H1 (cell line): ENCODE results near the gene CDPF1. TPM values are rescaled to one million over a fixed set of nuclear protein-coding genes. Genes with fewer than 3 reads are reported as not detected.

Experiments
- CTCF ChIA-PET: fragments of 300-600 bp; sonication (Branson Sonifier 250); formaldehyde crosslinking; loops from one replicate; lab custom pipeline; 2021; ENCODE audit not compliant: partially characterized antibody; lab: Charles Lee
- POLR2A ChIA-PET: fragments of 300-600 bp; sonication (Branson Sonifier 250); formaldehyde crosslinking; loops from one replicate; lab custom pipeline; 2021; ENCODE audit warnings: inconsistent platforms; ENCODE audit not compliant: partially characterized antibody; lab: Charles Lee
- DNase-seq, 2 experiments: peaks; one replicate each; pipeline versions ENCODE4 v3.0.0 to v3.0.0-alpha.2; 2010 to 2022; ENCODE audit warnings: low spot score in 2 of 2, low read depth in 1 of 2, mixed read lengths in 1 of 2
- FAIRE-seq: peaks from 2 replicates; lab custom pipeline; 2011; peaks lifted over from hg19 to GRCh38; lab: Jason Lieb, UNC
- H2AFZ ChIP-seq: 2 replicates; pipeline ENCODE4 v1.8.1; 2012; ENCODE audit warnings: low read length, inconsistent platforms
- H2AK5ac ChIP-seq: 2 replicates; pipeline ENCODE4 v1.6.1; 2013; ENCODE audit warnings: low read depth, low read length
- H2BK120ac ChIP-seq: replicated peaks from 2 replicates; pipeline ENCODE3; 2013; ENCODE audit warnings: low read depth, low read length, inconsistent platforms
- H2BK12ac ChIP-seq: 2 replicates; pipeline ENCODE4 v1.6.1; 2013; ENCODE audit warnings: low read depth, low read length
- H2BK15ac ChIP-seq: 2 replicates; pipeline ENCODE4 v1.6.1; 2013; ENCODE audit warnings: low read length
- H2BK20ac ChIP-seq: 2 replicates; pipeline ENCODE4 v1.6.1; 2013; ENCODE audit warnings: low read length
- H2BK5ac ChIP-seq: 2 replicates; pipeline ENCODE4 v1.6.1; 2013; ENCODE audit warnings: low read depth, low read length
- H3K14ac ChIP-seq: 2 replicates; pipeline ENCODE4 v1.6.1; 2013; ENCODE audit warnings: inconsistent platforms; ENCODE audit not compliant: insufficient read length
- H3K18ac ChIP-seq: 2 replicates; pipeline ENCODE4 v1.6.1; 2013; ENCODE audit warnings: low read length; ENCODE audit errors: extremely low read depth
- H3K23ac ChIP-seq: 2 replicates; pipeline ENCODE4 v1.6.1; 2013; ENCODE audit warnings: inconsistent platforms; ENCODE audit not compliant: insufficient read length
- H3K23me2 ChIP-seq: 2 replicates; pipeline ENCODE4 v1.6.1; 2013; ENCODE audit warnings: low read depth, low read length
- H3K27ac ChIP-seq: 2 replicates; pipeline ENCODE4 v1.6.1; 2011; ENCODE audit warnings: low read depth, low read length, inconsistent platforms
- H3K27me3 ChIP-seq, 4 experiments: replicated peaks in 1 of 4; 1 replicate in 1 of 4; 2 replicates in 3 of 4; pipeline versions ENCODE4 v1.6.1 to v1.8.1; 2011 to 2013; ENCODE audit warnings: low read length in 3 of 4, mild to moderate bottlenecking in 3 of 4, inconsistent platforms in 2 of 4, mixed read lengths in 2 of 4, moderate library complexity in 1 of 4; ENCODE audit not compliant: control insufficient read depth in 3 of 4, insufficient read depth in 3 of 4; ENCODE audit errors: extremely low read depth in 1 of 4
- H3K36me3 ChIP-seq, 4 experiments: 2 replicates each; pipeline versions ENCODE4 v1.6.1 to v1.8.1; 2011 to 2013; ENCODE audit warnings: mild to moderate bottlenecking in 4 of 4, low read length in 3 of 4, moderate library complexity in 2 of 4, control low read depth in 1 of 4, inconsistent platforms in 1 of 4; ENCODE audit not compliant: insufficient read depth in 4 of 4, control insufficient read depth in 2 of 4
- H3K4ac ChIP-seq: replicated peaks from 2 replicates; pipeline ENCODE3; 2013; ENCODE audit warnings: low read length, low read depth, mixed read lengths, inconsistent platforms; ENCODE audit not compliant: insufficient read length
- H3K4me1 ChIP-seq, 4 experiments: replicated peaks in 1 of 4; 1 replicate in 1 of 4; 2 replicates in 3 of 4; pipeline versions ENCODE4 v1.6.1 to v1.8.1; 2011 to 2013; ENCODE audit warnings: low read length in 3 of 4, inconsistent platforms in 2 of 4, mixed read lengths in 1 of 4; ENCODE audit not compliant: insufficient read depth in 4 of 4, control insufficient read depth in 3 of 4
- H3K4me2 ChIP-seq, 2 experiments: 2 replicates each; pipeline versions ENCODE4 v1.6.1 to v1.8.1; 2011 to 2013; ENCODE audit warnings: low read depth in 2 of 2, low read length in 2 of 2, control low read depth in 1 of 2, inconsistent platforms in 1 of 2, mild to moderate bottlenecking in 1 of 2; ENCODE audit not compliant: insufficient read depth in 1 of 2
- H3K4me3 ChIP-seq, 4 experiments: fragments of 200-600, 300-600 bp in 1 of 4; sonication (generic), shearing (Covaris generic), sonication (Bioruptor Twin) in 1 of 4; 2 replicates each; pipeline versions ENCODE4 v1.5.1 to v1.8.1; 2011 to 2016; ENCODE audit warnings: low read length in 4 of 4, low read depth in 3 of 4, control low read depth in 2 of 4, inconsistent platforms in 2 of 4, mild to moderate bottlenecking in 2 of 4, mixed read lengths in 1 of 4, moderate library complexity in 1 of 4; ENCODE audit not compliant: insufficient read depth in 2 of 4; ENCODE audit errors: extremely low read depth in 1 of 4
- H3K56ac ChIP-seq: replicated peaks from 2 replicates; pipeline ENCODE3; 2013; ENCODE audit warnings: low read depth, mild to moderate bottlenecking, mixed read lengths, low read length, inconsistent platforms; ENCODE audit not compliant: insufficient read length
- H3K79me1 ChIP-seq: 2 replicates; pipeline ENCODE4 v1.6.1; 2013; ENCODE audit warnings: low read depth, low read length, control low read depth
- H3K79me2 ChIP-seq, 2 experiments: 2 replicates each; pipeline versions ENCODE4 v1.6.1 to v1.8.1; 2012 to 2013; ENCODE audit warnings: low read length in 2 of 2, mild to moderate bottlenecking in 2 of 2, inconsistent platforms in 1 of 2; ENCODE audit not compliant: insufficient read depth in 2 of 2, control insufficient read depth in 1 of 2
- H3K9ac ChIP-seq, 4 experiments: replicated peaks in 1 of 4; 1 replicate in 1 of 4; 2 replicates in 3 of 4; pipeline versions ENCODE4 v1.6.1 to v1.8.1; 2011 to 2013; ENCODE audit warnings: low read depth in 3 of 4, low read length in 3 of 4, control low read depth in 2 of 4, mild to moderate bottlenecking in 2 of 4, moderate library complexity in 2 of 4, inconsistent platforms in 1 of 4; ENCODE audit errors: extremely low read depth in 1 of 4
- H3K9me3 ChIP-seq, 2 experiments: 2 replicates each; pipeline versions ENCODE4 v1.6.1 to v1.8.1; 2012 to 2013; ENCODE audit warnings: mild to moderate bottlenecking in 2 of 2, moderate library complexity in 2 of 2, control low read depth in 1 of 2, inconsistent platforms in 1 of 2, low read depth in 1 of 2, low read length in 1 of 2, mixed read lengths in 1 of 2; ENCODE audit not compliant: insufficient read depth in 2 of 2
- H4K20me1 ChIP-seq, 2 experiments: replicated peaks in 1 of 2; 2 replicates each; pipeline versions ENCODE3 to v1.8.1; 2011 to 2013; ENCODE audit warnings: inconsistent platforms in 2 of 2, low read length in 2 of 2, mild to moderate bottlenecking in 1 of 2; ENCODE audit not compliant: insufficient read depth in 2 of 2, control insufficient read depth in 1 of 2
- H4K5ac ChIP-seq: 2 replicates; pipeline ENCODE4 v1.6.1; 2013; ENCODE audit warnings: low read length, low read depth, mixed read lengths, inconsistent platforms; ENCODE audit not compliant: insufficient read length
- H4K8ac ChIP-seq: 2 replicates; pipeline ENCODE4 v1.8.0; 2013; ENCODE audit warnings: mild to moderate bottlenecking, moderate library complexity, low read length, inconsistent platforms; ENCODE audit not compliant: insufficient read depth; ENCODE audit errors: extremely low read depth
- H4K91ac ChIP-seq: replicated peaks from 2 replicates; pipeline ENCODE3; 2013; ENCODE audit warnings: low read length, mixed read lengths, inconsistent platforms; ENCODE audit not compliant: insufficient read length
- HDAC2 ChIP-seq, 2 experiments: fragments of 300-600 bp in 1 of 2; sonication (generic) in 1 of 2; IDR thresholded peaks; 2 replicates each; pipeline ENCODE4 v1.6.1; 2011 to 2012; ENCODE audit warnings: low read depth in 2 of 2, low read length in 2 of 2, mild to moderate bottlenecking in 2 of 2, moderate library complexity in 2 of 2, borderline replicate concordance in 1 of 2, inconsistent platforms in 1 of 2
- HDAC6 ChIP-seq: IDR thresholded peaks from one replicate; pipeline ENCODE4 v1.7.1; 2012; ENCODE audit warnings: low read depth, mild to moderate bottlenecking, inconsistent platforms, low read length, moderate library complexity
- POU5F1 ChIP-seq: IDR thresholded peaks from 2 replicates; pipeline ENCODE4 v1.6.1; 2011; ENCODE audit warnings: low read depth, mild to moderate bottlenecking, low read length, moderate library complexity
- RAD21 ChIP-seq, 2 experiments: IDR thresholded peaks in 1 of 2; conservative IDR thresholded peaks in 1 of 2; 2 replicates each; pipeline ENCODE4 v1.6.1; 2011; ENCODE audit warnings: low read depth in 2 of 2, low read length in 2 of 2, improper control_type of control experiment in 1 of 2, inconsistent platforms in 1 of 2, mild to moderate bottlenecking in 1 of 2, moderate library complexity in 1 of 2
- TBP ChIP-seq: IDR thresholded peaks from 2 replicates; pipeline ENCODE4 v1.6.1; 2011; ENCODE audit warnings: low read depth, low read length, improper control_type of control experiment
- YY1 ChIP-seq: IDR thresholded peaks from 2 replicates; pipeline ENCODE4 v1.6.1; 2011; ENCODE audit warnings: low read depth, mild to moderate bottlenecking, low read length
- WGBS, 2 experiments: shearing (Covaris generic) in 1 of 2; methylation state at CpG; one replicate each; pipeline versions ENCODE4 v1.1.6 to v1.1.7; 2013 to 2015; ENCODE audit warnings: low lambda C conversion rate in 2 of 2, mixed read lengths in 2 of 2, inconsistent platforms in 1 of 2, low coverage in 1 of 2, missing lambda C conversion rate in 1 of 2; ENCODE audit not compliant: insufficient replicate concordance in 2 of 2, insufficient coverage in 1 of 2, insufficient read length in 1 of 2; ENCODE audit errors: extremely low coverage in 1 of 2, missing lambda C conversion rate in 1 of 2; 5-methylcytosine and 5-hydroxymethylcytosine counted together
- polyA plus RNA-seq, 7 experiments: library from polyadenylated mRNA; depleted of rRNA in 3 of 7; stranded (reverse) in 5 of 7; unstranded in 2 of 7; fragments of >200 nt in 5 of 7; fragments of 200-250 nt in 2 of 7; gene quantifications; 1 replicate in 5 of 7; 2 replicates in 1 of 7; 4 replicates in 1 of 7; pipeline versions ENCODE4 v1.2.1 to v1.2.3, GENCODE V29; 2011 to 2013; ENCODE audit warnings: missing spikeins in 2 of 7, mixed read lengths in 2 of 7
- total RNA-seq: library from RNA; stranded (reverse); fragmentation: NEBNext Ultra II Directional; extraction: Animal tissue kit (Norgen Biotek cat#: 25700); gene quantifications from 2 replicates; pipeline ENCODE4 v1.2.1, GENCODE V29; 2021
- TF ChIP-seq, protein P1 (sequence below): IDR thresholded peaks from 2 replicates; pipeline ENCODE4 v1.6.1; 2012; ENCODE audit warnings: low read length, inconsistent platforms

CDPF1 gene
- total and polyA plus RNA-seq, 2 of the 8 experiments (the other 6 are each of a cell fraction or from before 2014, with no cell fraction given) = 9.7 to 13.7 TPM

DNA sequence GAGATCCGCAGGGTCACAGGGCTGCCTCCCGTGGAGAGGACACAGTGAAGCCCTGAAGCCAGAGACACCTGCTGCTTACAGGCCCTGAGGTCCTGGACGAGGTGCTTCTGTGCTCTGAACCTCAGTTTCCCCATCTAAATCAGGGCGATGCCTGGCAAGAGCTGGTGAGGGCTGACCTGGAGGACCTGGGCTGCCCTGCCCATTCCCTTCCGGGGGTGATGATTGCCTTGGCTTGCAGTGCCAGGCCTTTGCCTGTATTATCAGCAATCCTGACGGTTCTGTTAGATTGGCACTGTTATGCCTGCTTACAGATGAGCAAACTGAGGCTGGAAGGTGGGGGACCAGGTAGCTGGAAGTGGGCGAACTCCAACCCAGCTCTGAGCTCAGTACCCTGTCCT lies 38.8 kb upstream of the CDPF1 start:
- TF ChIP-seq RAD21 (IDR thresholded peaks at IDR 0.05 in 1 of 2, conservative IDR thresholded peaks at IDR 0.05 in 1 of 2; ENCODE audit: low read depth in 2 of 2, low read length in 2 of 2) = no peak
- no peak for TF ChIP-seq HDAC6
- TF ChIP-seq YY1 = no peak
- no peak for TF ChIP-seq TBP
- no peak for TF ChIP-seq HDAC2 (IDR thresholded peaks at IDR 0.05; ENCODE audit: borderline replicate concordance in 1 of 2, low read depth in 2 of 2, low read length in 2 of 2)
- TF ChIP-seq, protein P1, sequence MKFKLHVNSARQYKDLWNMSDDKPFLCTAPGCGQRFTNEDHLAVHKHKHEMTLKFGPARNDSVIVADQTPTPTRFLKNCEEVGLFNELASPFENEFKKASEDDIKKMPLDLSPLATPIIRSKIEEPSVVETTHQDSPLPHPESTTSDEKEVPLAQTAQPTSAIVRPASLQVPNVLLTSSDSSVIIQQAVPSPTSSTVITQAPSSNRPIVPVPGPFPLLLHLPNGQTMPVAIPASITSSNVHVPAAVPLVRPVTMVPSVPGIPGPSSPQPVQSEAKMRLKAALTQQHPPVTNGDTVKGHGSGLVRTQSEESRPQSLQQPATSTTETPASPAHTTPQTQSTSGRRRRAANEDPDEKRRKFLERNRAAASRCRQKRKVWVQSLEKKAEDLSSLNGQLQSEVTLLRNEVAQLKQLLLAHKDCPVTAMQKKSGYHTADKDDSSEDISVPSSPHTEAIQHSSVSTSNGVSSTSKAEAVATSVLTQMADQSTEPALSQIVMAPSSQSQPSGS = no peak
- no peak for TF ChIP-seq POU5F1
- Histone ChIP-seq H4K5ac (no peak overlapping the region), H4K91ac (no peak overlapping the region), H3K4me3 (no peak overlapping the region), H3K4me2 (no peak overlapping the region), H2BK15ac (no peak overlapping the region), H3K23ac (no peak overlapping the region), H3K36me3 (peaks cover 0 to 7% (median 1%) of the 10 kb centered on the region in 4 experiments; a peak in 3 of 8 replicates), H3K14ac (no peak overlapping the region), H3K27me3 (no peaks in the 10 kb centered on the region), H4K20me1 (peaks cover 0 to 3% of the 10 kb centered on the region in 2 experiments), H3K79me2 (no peaks in the 10 kb centered on the region), H3K4ac (no peak overlapping the region), H4K8ac (no peak overlapping the region), H3K79me1 (no peaks in the 10 kb centered on the region; the same call in 1 of the 2 replicates), H2BK12ac (no peak overlapping the region), H3K56ac (no peak overlapping the region), H2BK20ac (no peak overlapping the region), H2AK5ac (no peak overlapping the region), H3K9me3 (no peaks in the 10 kb centered on the region), H3K23me2 (no peaks in the 10 kb centered on the region), H3K9ac (no peak overlapping the region), H2BK120ac (no peak overlapping the region), H3K18ac (no peak overlapping the region), H2BK5ac (no peak overlapping the region), H2AFZ (no peak overlapping the region), H3K27ac (no peak overlapping the region), H3K4me1 (no peaks in the 10 kb centered on the region)
- POLR2A ChIA-PET = interaction anchor here (1.2 kb wide), 1 partner anchor 9 kb away, joined by 4 read pairs; no protein-coding TSS in a partner anchor
- no peak for DNase-seq
- no peak for FAIRE-seq
- WGBS, 2 experiments = 92% methylated on average over 7 of the region's 7 CpGs; no CpG with 5 or more reads in 1 of the 2 experiments
- CTCF ChIA-PET = no interaction called here
